NCI-H460 (cell line): ENCODE data around the gene BLCAP. TPM values are rescaled to one million over a fixed set of nuclear protein-coding genes. Genes with fewer than 3 reads are reported as not detected.
"Not testable (repeated sequence)": the region's sequence is repeated elsewhere in the genome, so short reads cannot be mapped to it uniquely, and the experiment has no call there.

Experiments
- DNase-seq: peaks from one replicate; pipeline ENCODE4 v3.0.0-alpha.2; 2016; ENCODE audit warnings: low read depth; ENCODE audit errors: extremely low read depth
- polyA plus RNA-seq: library from polyadenylated mRNA; depleted of rRNA; stranded (reverse); fragments of >200 nt; gene quantifications from 2 replicates; pipeline ENCODE4 v1.2.3, GENCODE V29; 2014; cell fraction: nucleus; rRNA removed
- total RNA-seq: library from RNA; depleted of rRNA; stranded (reverse); fragments of >200 nt; shearing (Covaris generic); gene quantifications from 2 replicates; pipeline ENCODE4 v1.2.3, GENCODE V29; 2014; rRNA removed

The BLCAP gene, protein sequence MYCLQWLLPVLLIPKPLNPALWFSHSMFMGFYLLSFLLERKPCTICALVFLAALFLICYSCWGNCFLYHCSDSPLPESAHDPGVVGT
- 42.4 and 44.3 TPM in 2 replicates for total RNA-seq
- 44.7 and 48.8 TPM in 2 replicates for polyA plus RNA-seq

DNA sequence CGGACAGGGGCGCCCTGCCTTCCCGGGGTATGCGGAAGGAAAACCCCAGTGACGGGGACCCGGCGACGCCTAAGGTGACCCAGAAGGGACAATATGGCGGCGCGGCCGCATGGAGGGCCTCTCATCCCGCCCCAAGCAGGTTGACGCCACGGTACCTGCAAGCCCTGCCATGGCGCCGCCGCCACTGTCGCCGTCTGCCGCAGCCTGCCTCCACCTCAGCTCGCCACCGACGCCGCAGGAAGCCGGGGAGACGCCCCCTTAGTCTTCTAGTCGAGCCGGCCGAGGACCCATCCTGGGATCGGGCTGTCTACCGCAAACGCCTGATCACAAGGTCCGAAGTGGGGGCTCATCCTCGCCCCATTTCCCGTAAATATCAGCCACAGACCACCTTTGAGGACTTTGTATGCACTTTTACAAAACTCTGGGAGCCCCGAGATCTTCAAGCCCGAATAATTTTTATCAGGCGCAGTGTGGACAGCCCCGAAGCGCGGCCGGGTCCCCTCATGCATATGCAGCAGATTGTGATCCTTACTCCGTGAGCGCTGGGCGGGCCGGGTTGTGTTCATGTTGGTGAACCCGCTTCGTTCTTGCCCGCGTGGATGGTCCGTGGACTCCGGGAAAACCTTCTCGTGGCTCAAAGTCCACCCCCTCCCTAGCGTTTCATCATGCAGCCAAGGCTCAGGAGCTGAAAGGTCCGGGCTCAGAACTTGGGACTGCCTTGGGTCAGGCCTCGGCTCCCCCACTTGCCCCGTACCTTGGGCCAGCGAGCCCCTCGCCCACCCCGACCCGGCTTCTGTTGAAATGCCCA is at the start of gene BLCAP:
BLCAP (minus strand) TSS at position 239 of the 808 bp plus-strand sequence. CDS start 8,702 bp downstream, outside the sequence.
- peak; percentile 85 for DNase-seq

DNA sequence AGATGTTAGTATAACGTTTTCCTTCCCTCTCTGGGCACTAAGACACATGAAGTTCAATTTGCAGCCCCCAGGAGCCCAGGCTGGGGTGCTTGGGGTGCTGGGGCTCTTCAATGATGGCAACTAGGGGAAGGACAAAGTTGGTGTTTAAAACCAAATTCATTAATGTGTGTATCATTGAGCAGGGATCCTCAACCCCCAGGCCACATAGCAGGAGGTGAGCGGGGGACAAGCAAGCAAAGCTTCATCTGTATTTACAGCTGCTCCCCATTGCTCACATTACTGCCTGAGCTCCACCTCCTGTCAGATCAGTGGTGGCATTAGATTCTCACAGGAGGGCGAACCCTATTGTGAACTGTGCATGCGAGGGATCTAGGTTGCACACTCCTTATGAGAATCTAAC is 49.8 kb upstream of the BLCAP start:
- not testable (repeated sequence) for DNase-seq

DNA sequence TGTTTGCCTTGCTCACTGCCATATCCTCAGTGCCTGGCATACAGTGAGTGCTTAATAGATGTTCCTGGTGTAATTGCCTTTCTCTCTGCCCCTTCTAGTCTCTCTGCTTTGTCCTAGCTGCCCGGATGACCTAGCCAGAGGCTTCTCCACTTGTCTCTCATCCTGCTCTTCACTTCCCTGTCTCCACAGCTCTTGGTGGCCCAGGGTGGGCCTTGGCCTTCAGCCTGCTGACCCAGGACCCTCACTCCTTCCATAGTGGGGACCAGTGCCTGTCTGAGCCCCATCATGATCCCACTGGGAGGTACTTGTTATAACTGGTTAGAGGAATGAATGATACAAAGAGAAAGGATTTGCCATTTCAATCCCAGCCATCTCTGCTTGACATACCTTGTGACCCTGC is 49.2 kb upstream of the BLCAP start:
- DNase-seq: no peak

DNA sequence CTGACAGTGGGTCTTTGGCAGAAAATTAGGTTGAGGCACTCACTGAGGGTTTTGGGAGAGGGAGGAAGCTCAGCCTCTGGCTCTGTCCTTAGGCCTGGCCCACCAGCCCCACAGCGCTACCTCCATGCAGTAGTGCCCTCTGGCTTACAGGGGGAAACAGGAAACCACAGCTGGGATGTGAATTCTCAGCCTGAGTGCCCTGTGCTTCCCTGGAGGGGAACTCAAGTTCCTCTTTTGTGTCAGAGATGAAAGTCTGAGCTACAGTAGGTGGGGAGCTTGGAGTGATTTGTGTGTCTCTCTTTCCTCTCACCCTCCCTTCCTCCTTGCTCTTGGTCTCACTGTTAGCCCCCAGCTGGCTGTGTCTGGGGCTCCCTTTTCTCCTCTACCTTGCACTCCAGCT is 48.2 kb upstream of the BLCAP start:
- DNase-seq: no peak

DNA sequence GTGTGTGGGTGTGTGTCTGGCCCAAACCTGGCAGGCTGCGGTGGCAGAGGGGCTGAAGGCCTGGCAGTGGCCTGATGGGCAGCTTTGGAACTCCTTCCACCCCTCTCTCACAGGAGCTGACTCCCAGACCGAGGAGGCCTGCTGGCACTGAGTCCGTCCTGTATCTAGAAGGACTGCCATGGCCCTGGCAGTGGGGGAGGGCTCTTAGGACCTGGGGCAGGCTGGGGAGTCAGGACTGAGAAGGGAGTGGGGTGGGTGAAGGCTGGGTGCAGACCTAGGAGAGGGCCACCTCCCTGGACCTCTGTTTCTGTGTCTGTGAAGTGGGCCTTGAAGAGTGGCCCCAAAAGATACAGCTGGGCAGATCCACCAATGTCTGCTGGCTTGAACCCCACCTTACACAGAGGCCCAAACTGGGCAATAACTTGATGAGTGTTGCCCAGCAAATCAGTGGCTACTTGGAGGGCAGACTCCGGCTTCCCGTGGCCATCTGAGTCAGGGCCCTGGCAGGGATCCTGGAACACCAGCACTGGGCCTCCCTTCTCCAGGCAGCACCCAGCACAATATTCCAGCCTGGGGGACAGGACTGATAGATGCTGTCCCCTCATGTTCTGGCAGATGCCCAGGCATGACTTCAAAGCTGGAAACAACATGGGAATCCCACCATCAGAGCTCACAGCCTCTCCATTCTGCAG is 46.7 kb upstream of the BLCAP start:
- no peak for DNase-seq

DNA sequence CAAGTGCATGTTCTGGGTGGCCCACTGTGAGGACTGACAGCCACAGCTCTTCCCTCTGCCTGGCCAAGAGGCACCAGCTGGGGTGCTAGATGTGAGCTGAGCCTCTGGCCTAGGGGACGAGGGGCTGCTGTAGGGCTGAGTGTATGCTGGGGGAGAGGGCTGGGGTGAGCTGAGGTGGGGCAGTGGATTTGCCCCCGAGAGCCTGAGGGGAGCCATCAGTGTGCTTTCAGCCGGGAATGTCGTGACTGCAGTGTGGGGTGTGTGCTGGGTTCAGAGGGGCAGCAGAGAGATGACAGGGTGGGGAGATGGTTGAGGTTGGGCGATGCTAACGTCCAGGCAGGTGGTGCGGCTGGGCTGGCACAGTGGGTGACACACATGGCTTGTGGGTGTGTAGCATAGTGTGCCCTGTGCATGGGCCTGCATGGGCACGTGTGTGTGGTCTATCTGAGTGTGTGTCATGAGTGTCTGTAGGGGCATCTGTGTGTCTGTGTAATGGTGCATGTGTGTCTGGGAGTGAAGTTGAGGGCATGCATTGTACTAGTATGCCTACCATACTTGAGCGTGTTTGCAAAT is 46.0 kb upstream of the BLCAP start:
- DNase-seq: no peak

DNA sequence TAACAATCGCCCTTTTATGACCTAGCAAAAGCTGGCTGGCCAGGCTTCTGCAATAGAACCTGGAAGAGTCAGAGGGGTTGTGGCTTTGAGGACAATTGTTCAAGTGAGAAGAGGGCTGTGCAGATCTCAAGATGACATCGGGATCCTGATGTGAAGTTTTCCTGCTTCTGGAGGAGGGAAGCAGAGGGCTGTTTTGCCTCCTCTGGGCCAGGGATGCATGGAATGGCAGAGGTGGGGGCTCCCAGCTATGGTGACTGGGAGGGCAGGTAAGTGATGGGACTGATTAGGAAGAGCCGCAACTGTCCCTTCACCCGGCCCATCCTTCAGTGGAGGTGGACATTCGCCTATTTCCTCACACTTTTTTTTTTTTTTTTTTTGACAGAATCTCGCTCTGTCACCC is 43.4 kb upstream of the BLCAP start:
- no peak for DNase-seq

DNA sequence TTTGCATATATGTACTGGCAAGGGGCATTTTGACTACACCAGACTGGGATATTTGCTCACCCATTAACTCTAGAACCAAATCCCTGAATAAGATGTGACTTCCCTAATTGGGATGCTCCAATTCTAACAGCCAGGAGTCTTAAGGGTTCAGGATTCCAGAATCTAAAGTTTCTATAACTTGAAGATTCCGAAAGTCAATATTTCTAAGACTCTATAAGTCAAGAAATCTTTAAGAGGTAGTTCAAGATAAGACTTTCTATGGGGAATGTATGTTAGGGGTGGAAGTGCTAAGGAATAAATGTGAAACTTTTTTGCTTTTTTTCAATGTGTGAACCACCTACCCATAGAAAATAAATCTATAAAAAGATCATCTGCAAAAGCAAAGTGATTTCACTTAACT is 42.7 kb upstream of the BLCAP start:
- no peak for DNase-seq

DNA sequence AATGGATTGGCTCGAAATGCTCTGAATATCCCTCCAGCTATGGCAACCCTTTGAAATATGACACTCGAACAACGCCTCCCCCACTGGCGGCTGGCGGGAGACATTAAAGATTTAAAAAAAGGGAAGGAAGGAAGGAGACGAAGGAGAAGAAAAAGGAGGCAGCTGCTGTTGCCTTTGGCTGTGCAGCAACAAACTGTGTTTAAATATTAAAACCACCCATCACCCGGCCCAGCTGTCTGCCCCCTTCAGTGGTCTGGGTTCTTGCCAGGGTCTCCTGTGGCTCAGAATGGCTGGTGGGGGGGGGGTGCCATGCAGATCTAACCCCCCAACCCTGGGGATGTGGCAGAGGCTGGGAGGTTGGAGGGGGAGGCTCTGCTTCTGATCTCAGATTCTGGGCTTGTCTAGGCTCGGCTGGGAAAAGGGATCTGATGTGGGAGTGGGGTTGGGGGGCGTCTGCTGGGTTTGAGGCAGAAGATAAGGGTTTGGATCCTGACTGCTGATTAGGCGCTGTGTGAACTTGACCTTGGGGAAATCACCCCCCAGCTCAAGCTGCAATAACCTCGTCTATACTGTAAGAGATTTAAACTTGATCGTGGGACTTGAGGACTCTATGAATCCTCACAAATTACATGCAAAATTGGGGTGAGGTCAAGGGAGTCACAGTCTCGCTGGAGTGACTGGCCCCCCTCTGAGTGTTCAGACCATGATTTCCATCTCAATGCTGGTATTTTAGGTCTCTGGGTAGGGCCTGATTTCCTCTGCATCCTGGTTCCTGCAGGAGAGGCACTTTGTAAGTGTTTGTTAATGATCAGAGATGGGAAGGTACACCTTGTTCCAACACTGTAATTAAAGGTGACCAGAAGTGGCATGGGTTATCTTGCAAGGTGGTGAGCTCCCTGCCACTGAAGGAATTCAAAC is 40.3 kb upstream of the BLCAP start:
- DNase-seq: no peak

DNA sequence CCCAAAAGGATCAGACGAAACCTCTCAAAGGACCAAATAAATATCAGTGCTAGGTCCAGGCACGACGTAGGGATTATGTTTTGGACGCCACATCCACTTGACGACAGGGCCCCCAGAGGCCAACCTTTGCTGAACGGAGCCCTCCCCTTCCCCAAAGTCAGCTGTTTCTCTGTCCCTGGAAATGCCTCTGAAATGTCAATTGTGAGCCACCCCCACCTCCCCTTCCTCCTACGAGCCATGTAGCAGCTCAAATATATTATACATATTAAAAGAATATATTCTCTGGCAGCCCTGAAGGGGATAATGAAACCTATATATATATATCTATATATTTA is 39.6 kb upstream of the BLCAP start:
- DNase-seq: no peak

DNA sequence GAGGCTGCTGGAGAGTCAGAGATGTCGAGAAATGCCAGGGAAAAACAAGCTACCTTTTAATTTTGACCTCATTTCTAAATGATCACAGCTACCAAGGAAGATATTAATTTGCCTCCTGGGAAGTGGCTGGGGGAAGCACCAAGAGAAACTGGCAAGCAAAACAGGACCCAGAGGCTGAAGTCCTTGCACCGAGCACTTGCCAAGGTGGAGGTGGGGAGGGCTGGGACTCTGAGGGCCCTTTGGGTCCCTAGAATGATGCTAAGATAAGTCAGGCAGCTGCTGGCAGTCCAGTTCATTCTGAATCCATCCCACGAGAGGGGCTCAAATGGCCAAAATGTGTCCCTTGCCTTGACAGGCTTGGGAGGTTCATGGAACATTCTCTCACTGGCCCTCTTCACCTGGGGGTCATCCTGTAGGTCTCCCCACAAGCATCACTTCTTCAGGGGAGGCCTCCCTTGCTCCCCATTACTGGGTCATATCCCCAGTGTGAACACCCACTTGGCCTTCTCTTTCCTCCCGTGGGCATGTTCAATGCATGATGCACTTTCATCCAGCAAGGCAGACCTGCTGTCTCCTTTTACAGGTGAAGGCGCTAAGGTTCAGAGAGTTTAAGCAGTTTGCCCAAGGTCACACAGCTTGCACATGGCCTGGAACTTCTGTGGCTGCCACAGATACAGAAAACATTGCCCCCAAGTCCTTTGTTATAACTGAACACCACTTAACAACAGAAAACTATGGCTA is 39.1 kb upstream of the BLCAP start:
- DNase-seq: no peak

DNA sequence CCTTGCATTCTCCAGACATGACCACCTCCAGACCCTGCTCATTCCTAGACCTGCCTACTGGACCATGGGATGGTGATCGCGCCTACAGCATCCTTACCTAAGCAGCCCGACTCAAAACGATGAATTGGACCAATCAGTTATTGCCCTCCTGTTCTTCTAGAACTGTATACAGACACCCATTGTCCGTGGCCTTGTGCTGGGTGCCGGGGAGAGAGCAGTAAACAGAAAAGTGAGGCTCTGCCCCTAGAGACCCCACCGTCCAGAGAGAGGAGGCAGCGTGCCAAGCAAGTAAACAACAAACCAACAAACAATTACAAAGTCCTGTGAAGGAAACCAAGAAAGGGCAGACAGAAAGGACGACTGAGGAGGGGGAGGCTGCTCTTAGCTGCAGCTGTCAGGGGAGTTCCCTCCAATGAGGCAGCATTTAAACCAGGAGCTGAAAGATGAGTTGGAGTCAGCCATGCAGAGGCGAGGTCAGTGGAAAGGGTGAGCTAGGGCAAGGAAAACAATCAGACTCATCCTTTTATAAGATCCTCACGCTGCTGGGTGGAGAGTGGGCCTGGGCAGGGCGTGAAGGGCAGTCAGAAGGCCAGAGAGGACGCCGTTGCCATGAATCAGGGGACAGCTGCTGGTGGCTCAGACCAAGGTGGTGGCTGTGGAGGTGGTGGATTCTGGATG is 37.6 kb upstream of the BLCAP start:
- no peak for DNase-seq

DNA sequence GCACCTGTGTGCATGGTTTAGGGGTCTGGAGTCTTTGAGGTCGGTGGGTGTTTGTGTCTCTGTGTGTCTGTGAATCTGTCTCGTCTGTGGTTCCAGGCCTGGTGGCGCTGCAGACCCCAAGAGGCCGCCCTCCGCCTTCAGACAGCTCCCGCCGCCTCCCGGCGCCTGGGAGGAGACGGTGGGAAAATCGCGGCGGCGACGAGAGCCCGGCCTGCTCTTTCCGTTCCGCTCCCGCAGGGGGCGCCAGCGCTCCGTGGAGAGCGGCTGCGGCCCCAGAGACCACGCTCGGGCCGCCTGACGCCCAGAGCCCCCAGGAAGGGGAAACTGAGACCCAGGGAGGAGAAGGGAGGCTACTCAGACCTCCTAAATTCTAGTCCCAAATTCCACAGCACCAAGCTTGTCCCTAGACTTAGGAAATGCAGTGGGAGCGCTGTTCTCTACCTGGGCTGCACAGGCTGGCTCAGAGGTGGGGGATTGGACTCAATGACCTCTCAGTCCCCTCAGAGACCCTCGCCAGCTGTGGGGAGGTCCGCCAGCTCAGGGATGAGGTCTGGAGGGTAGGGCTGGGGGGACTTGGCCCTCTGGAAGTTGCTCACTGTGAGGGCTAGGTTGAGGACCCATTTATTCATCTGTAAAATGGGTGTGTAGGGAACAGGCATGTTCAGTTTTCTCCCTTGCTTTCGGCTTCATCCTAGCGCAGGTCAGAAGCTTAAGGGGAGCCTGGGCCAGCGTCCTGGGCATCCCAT is 36.9 kb upstream of the BLCAP start:
- peak; percentile 38 for DNase-seq

DNA sequence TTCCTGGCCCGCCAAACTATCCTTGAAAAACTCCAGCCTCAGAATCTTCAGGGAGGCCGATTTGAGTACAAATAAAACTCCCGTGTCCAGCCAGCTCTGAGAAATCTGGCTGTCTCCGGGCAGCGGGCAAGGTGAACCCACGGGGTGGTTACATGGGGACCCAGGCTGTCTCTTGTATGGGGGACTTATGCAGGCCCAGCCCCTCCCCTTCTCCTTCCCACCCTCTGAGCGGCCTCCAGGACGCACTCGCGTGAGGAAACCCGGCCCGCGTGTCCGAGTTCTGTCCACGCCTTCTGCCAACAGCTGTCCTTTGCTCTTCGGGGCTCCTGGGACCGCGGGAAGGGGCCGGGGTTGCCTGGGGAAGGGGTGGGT is 36.3 kb upstream of the BLCAP start:
- DNase-seq: no peak

DNA sequence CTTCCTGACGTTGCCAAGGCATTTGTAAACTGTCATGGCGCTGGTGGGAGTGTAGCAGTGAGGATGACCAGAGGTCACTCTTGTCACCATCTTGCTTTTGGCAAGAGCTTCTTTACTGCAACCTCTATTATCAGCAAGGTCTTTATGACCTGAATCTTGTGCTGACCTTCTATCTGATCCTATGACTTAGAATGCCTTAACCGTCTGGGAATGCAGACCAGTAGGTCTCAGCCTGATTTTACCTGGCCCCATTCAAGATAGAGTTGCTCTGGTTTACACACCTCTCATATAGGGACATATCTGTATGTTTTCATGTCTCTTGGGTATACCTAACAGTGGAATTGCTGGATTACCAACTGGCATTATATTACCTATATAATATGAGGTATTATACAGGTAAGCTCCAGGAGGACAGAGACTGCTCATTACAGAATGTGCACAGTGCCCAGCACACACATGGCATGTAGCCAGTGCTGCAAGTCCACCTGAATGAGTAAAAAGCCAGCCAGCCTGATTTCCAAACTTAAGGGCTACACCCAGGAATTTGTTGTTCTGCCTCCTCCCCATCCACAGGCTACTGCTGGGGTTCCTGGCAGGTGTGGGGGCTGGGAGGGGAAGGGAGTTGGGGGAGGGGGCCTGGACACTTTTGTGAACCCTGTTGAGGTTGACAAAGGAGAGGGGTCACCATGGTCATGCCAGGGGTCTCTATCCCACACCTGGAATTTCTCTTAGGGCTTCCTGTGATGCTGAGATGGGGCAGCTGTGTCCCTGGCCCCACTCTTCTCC is 35.2 kb upstream of the BLCAP start:
- no peak for DNase-seq

DNA sequence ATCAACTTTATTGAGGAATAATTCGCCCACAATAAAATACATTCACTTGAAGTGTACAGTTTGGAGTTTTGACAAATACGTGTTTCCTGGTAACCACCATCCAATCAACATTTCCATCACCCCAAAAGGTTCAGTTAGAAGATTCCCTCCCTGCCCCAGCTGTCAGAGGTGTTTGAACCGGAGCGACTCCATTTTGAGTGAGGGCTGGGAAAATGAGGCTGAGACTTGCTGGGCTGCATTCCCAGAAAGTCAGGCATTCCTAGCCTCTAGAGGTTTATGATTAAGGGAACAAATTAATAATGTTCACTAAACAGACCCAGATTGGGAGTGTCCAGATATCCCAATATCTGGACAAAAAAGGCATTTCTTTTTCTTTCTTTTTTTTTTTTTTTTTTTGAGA is 33.0 kb upstream of the BLCAP start:
- no peak for DNase-seq

DNA sequence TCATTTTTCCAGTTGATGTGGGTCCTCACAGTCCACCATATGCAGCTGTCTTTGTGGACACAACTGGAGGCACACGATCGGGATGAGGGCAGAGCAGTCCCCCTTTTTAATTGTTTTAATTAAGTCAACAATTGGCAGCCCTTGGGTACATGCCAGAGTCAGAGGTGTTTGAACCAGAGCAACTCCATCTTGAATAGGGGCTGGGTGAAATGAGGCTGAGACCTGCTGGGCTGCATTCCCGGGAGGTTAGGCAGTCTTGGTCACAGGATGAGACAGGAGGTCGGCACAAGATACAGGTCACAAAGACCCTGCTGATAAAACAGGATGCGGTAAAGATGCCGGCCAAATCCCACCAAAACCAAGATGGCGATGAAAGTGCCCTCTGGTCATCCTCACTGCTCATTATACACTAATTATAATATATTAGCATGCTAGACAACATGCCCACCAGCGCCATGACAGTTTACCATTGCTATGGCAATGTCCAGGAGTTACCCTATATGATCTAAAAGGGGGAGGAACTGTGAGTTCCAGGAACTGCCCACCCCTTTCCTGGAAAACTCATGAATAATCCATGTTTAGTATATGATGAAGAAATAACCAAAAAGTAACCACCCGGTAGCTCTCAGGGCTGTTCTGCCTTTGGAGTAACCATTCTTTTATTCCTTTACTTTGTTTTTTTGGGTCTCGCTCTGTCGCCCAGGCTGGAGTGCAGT is 31.8 kb upstream of the BLCAP start:
- no peak for DNase-seq
